Right ventricle myocardium superior (tissue), 1 donor: ENCODE results near the gene KLHDC3. TPM values are rescaled to one million over a fixed set of nuclear protein-coding genes. Genes with fewer than 3 reads are reported as not detected.

Source experiments
- ATAC-seq: fragments of 200-7000 bp; cut with Tn5 transposase; one replicate; pipeline ENCODE4 v1.9.1; 2020; ENCODE audit warnings: mild to moderate bottlenecking; ENCODE audit not compliant: poor library complexity
- DNase-seq: peaks from one replicate; pipeline ENCODE4 v3.0.0-alpha.2; 2020
- intact Hi-C: fragments of 100-400 bp; cut with DNase I; formaldehyde crosslinking; loops from one replicate; pipeline ENCODE4 v1.11.2; 2022
- long read RNA-seq: library from polyadenylated mRNA; unstranded; transcript quantifications from one replicate; pipeline ENCODE4 v2.0.0, GENCODE V29; 2021
- total RNA-seq: library from RNA; stranded (reverse); fragmentation: NEBNext Ultra II Directional; extraction: Animal tissue kit (Norgen Biotek cat#: 25700); gene quantifications from one replicate; pipeline ENCODE4 v1.2.1, GENCODE V29; 2021
- donor health status: DM: no; HTN: yes; CAD: no; lungs with severe emphysema.

The KLHDC3 gene
- 147 TPM for total RNA-seq
- long read RNA-seq, transcript KLHDC3-202 (11 exons, 1,909 nt), result major isoform, 559 of 604 reads
- long read RNA-seq, partial matches to known transcripts, result 28 of 604 reads
- long read RNA-seq, other reads (novel, unspliced or antisense), result 17 of 604 reads

- intact Hi-C loops, result loop anchor here (2.0 kb wide), 1 partner anchor 29 kb away; the partner anchor contains the start of gene PPP2R5D
- DNase-seq (peak; percentile 99), ATAC-seq (peak; percentile 91)
These were observed at the start of gene KLHDC3, which contains the start of gene MEA1 for GRCh38 chr6:43013843-43014433. KLHDC3 (plus strand) TSS chr6:43014249; CDS start chr6:43017193, 2,944 bp downstream. MEA1 (minus strand) TSS chr6:43013946; CDS start chr6:43013813, 133 bp downstream.

- DNase-seq, result no peak
- no peak for ATAC-seq
- intact Hi-C loops, result no loop called here
These were observed 47.5 kb upstream of the KLHDC3 start for GRCh38 chr6:42966571-42966970.

- no peak for ATAC-seq
- no peak for DNase-seq
- intact Hi-C loops, result no loop called here
These were observed 46.8 kb upstream of the KLHDC3 start for GRCh38 chr6:42967228-42967627.

- DNase-seq (no peak), ATAC-seq (no peak)
- intact Hi-C loops, result no loop called here
These were observed 45.8 kb upstream of the KLHDC3 start for GRCh38 chr6:42968126-42968701.

- intact Hi-C loops, result no loop called here
- ATAC-seq, result no peak
- no peak for DNase-seq
These were observed 45.3 kb upstream of the KLHDC3 start for GRCh38 chr6:42968783-42969182.

GRCh38 chr6:42969431-42969830, 44.6 kb upstream of the KLHDC3 start:
- intact Hi-C loops, result no loop called here
- no peak for ATAC-seq
- DNase-seq, result no peak

- intact Hi-C loops, result loop anchor here (10.0 kb wide), 1 partner anchor 65 kb away; no protein-coding TSS in a partner anchor
- ATAC-seq (no peak), DNase-seq (no peak)
These were observed 44.1 kb upstream of the KLHDC3 start for GRCh38 chr6:42969934-42970333.

GRCh38 chr6:42970871-42971612, 43.0 kb upstream of the KLHDC3 start:
- DNase-seq (no peak), ATAC-seq (no peak)
- intact Hi-C loops, result loop anchor here (10.0 kb wide), 1 partner anchor 66 kb away; no protein-coding TSS in a partner anchor

GRCh38 chr6:42971746-42972327, 42.2 kb upstream of the KLHDC3 start:
- ATAC-seq, result no peak
- intact Hi-C loops, result loop anchor here (10.0 kb wide), 1 partner anchor 67 kb away; no protein-coding TSS in a partner anchor
- DNase-seq, result no peak

GRCh38 chr6:42973926-42974325, 40.1 kb upstream of the KLHDC3 start:
- no peak for ATAC-seq
- intact Hi-C loops, result loop anchor here (10.0 kb wide), 1 partner anchor 69 kb away; no protein-coding TSS in a partner anchor

GRCh38 chr6:42974919-42975505, 39.0 kb upstream of the KLHDC3 start:
- intact Hi-C loops, result loop anchor here (10.0 kb wide), 1 partner anchor 70 kb away; no protein-coding TSS in a partner anchor
- DNase-seq, result no peak
- no peak for ATAC-seq

More at GRCh38 chr6:42973926-42974325, 40.1 kb upstream of the KLHDC3 start:
- DNase-seq, result no peak

- intact Hi-C loops, result loop anchor here (10.0 kb wide), 1 partner anchor 74 kb away; no protein-coding TSS in a partner anchor
- DNase-seq, result peak; percentile 55
- peak; percentile 15 for ATAC-seq
These were observed 35.6 kb upstream of the KLHDC3 start for GRCh38 chr6:42978487-42978838.

- intact Hi-C loops, result loop anchor here (10.0 kb wide), 1 partner anchor 74 kb away; no protein-coding TSS in a partner anchor
- DNase-seq, result peak; percentile 96
These were observed 35.1 kb upstream of the KLHDC3 start, which contains the start of gene PEX6 for GRCh38 chr6:42978839-42979522. PEX6 (minus strand) TSS chr6:42979181; CDS start chr6:42979150, 31 bp downstream.

GRCh38 chr6:42979523-42980177, 34.4 kb upstream of the KLHDC3 start:
- DNase-seq (peak; percentile 13), ATAC-seq (peak; percentile 5)
- intact Hi-C loops, result loop anchor here (10.0 kb wide), 1 partner anchor 75 kb away; no protein-coding TSS in a partner anchor

More at GRCh38 chr6:42978839-42979522, 35.1 kb upstream of the KLHDC3 start, which contains the start of gene PEX6:
- peak; percentile 96 for ATAC-seq

GRCh38 chr6:42981836-42982235, 32.2 kb upstream of the KLHDC3 start:
- peak; percentile 28 for DNase-seq
- intact Hi-C loops, result no loop called here

GRCh38 chr6:42984001-42984923, 29.8 kb upstream of the KLHDC3 start, which contains the start of gene PPP2R5D:
PPP2R5D (plus strand) TSS chr6:42984570; CDS start chr6:42984678, 108 bp downstream.
- DNase-seq (peak; percentile 98), ATAC-seq (peak; percentile 96)
- intact Hi-C loops, result loop anchor here (2.0 kb wide), 1 partner anchor 29 kb away; the partner anchor contains the start of gene MEA1

More at GRCh38 chr6:42981836-42982235, 32.2 kb upstream of the KLHDC3 start:
- no peak for ATAC-seq
